Thyroid gland (tissue), 4 donors: ENCODE measurements around the gene AQP2. TPM values are rescaled to one million over a fixed set of nuclear protein-coding genes. Genes with fewer than 3 reads are reported as not detected.

Experiments used
- DNase-seq, 2 donors: peaks; one replicate each; pipeline ENCODE4 v3.0.0-alpha.2; 2019
- H3K27ac ChIP-seq, 3 donors: fragments of 200-600 bp; sonication (generic); 1 replicate in 2 of 3; 2 replicates in 1 of 3; pipeline ENCODE4 v1.5.1; 2016 to 2019; ENCODE audit warnings: mild to moderate bottlenecking in 1 of 3, moderate library complexity in 1 of 3
- H3K27me3 ChIP-seq: fragments of 200-600 bp; sonication (generic); one replicate; pipeline ENCODE4 v1.5.1; 2019
- H3K36me3 ChIP-seq, 2 donors: fragments of 200-600 bp; sonication (generic); one replicate each; pipeline ENCODE4 v1.5.1; 2016 to 2019
- H3K4me1 ChIP-seq, 2 donors: fragments of 200-600 bp; sonication (generic); one replicate each; pipeline ENCODE4 v1.5.1; 2017 to 2019
- H3K4me3 ChIP-seq, 3 donors: fragments of 200-600 bp; sonication (generic); replicated peaks in 1 of 3; 1 replicate in 2 of 3; 2 replicates in 1 of 3; pipeline ENCODE4 v1.5.1; 2016; ENCODE audit warnings: mild to moderate bottlenecking in 1 of 3
- H3K9me3 ChIP-seq: fragments of 200-600 bp; sonication (generic); one replicate; pipeline ENCODE4 v1.5.1; 2017
- POLR2A ChIP-seq, 2 donors: fragments of 450-650 bp; IDR thresholded peaks; one replicate each; pipeline ENCODE4 v1.6.1; 2017; ENCODE audit warnings: antibody characterized with exemption in 2 of 2, mild to moderate bottlenecking in 2 of 2, moderate library complexity in 1 of 2
- WGBS, 2 donors: methylation state at CpG; one replicate each; pipeline ENCODE4 v1.1.5; 2017; 5-methylcytosine and 5-hydroxymethylcytosine counted together
- intact Hi-C: fragments of 100-400 bp; cut with DNase I; formaldehyde crosslinking; loops from one replicate; pipeline ENCODE4 v1.15.1; 2023
- total RNA-seq, 4 donors: library from RNA; depleted of rRNA; stranded (reverse); fragments of >200 nt; gene quantifications; one replicate each; pipeline ENCODE4 v1.2.3, GENCODE V29; 2016
- TF ChIP-seq, protein P1 (sequence below), 6 experiments: fragments of 200-600 bp in 3 of 6; fragments of 450-650 bp in 3 of 6; sonication (generic) in 3 of 6; IDR thresholded peaks; one replicate each; pipeline ENCODE4 v1.5.1; 2016 to 2019; ENCODE audit warnings: antibody characterized with exemption in 6 of 6, mild to moderate bottlenecking in 2 of 6, inconsistent platforms in 1 of 6, moderate library complexity in 1 of 6

AQP2 gene
- total RNA-seq, 4 donors from 2014 or later = 0.67 TPM; not detected in 3

DNA sequence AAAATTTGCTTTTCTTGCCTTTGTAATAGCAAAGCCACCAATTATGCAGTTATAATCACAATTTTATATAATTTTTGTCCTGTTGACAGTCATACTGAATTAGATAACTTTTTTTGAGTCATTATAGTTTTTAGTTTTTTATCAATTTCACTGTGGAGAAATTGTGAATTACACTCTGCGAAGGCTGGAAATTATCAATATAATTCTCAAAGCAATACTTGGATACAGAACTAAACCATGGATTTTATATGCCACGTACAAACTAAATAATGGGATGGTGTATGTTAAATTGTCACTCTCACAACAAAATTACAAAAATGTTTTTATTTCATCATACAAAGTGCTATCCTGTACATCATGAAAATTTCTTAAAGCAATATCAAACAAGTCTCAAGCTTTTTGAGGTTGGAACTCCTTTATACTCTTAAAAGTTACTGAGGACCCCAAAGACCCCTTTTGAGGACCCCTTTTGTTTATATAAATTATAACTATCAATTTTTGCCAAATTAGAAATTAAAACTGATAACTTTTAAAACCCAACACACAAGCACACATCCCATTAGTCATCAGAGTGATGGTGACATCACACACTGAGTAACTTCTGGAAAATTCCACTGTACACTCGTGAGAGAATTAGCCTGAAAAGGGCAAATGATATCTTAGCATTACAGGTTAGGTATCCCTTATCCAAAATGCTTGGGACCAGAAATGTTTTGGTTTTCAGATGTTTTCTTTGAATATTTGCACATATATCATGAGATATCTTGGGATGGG is 19.8 kb upstream of the AQP2 start:
- intact Hi-C loops = no loop called here
- H3K9me3 ChIP-seq = no peaks in the 10 kb centered on the region
- H3K4me3 ChIP-seq = no peak overlapping the region
- TF ChIP-seq, protein P1, sequence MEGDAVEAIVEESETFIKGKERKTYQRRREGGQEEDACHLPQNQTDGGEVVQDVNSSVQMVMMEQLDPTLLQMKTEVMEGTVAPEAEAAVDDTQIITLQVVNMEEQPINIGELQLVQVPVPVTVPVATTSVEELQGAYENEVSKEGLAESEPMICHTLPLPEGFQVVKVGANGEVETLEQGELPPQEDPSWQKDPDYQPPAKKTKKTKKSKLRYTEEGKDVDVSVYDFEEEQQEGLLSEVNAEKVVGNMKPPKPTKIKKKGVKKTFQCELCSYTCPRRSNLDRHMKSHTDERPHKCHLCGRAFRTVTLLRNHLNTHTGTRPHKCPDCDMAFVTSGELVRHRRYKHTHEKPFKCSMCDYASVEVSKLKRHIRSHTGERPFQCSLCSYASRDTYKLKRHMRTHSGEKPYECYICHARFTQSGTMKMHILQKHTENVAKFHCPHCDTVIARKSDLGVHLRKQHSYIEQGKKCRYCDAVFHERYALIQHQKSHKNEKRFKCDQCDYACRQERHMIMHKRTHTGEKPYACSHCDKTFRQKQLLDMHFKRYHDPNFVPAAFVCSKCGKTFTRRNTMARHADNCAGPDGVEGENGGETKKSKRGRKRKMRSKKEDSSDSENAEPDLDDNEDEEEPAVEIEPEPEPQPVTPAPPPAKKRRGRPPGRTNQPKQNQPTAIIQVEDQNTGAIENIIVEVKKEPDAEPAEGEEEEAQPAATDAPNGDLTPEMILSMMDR (IDR thresholded peaks at IDR 0.05) = no peak
- no peak for TF ChIP-seq POLR2A (IDR thresholded peaks at IDR 0.05)
- no peak overlapping the region for H3K27ac ChIP-seq
- no peaks in the 10 kb centered on the region for H3K27me3 ChIP-seq
- no peak for DNase-seq
- WGBS, 2 donors = 78 to 85% methylated on average over 3 of the region's 3 CpGs
- no peaks in the 10 kb centered on the region for H3K4me1 ChIP-seq
- no peaks in the 10 kb centered on the region for H3K36me3 ChIP-seq

DNA sequence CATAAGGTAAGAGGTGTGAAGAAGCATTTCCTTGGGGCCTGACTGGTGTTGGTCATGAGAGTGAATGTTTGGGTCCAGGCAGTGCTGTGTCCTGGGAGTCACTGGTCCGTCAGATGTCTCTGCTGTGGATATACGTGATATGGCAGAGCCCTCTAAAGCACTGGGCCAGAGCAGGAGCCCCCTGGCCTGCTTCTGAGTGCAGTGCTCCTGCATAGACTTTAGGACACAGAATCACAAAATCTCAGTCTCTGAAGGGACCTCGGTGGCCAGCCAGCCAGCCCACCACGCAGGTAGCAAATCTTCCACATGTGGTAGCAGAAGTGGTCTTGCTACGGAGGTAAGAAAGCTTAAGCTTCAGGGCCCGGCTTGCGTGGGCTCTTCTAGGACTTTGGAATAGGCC is 18.5 kb upstream of the AQP2 start:
- intact Hi-C loops = no loop called here
- Histone ChIP-seq H3K27ac (no peak overlapping the region), H3K9me3 (no peaks in the 10 kb centered on the region), H3K4me1 (no peaks in the 10 kb centered on the region), H3K36me3 (no peaks in the 10 kb centered on the region), H3K27me3 (no peaks in the 10 kb centered on the region), H3K4me3 (no peak overlapping the region)
- TF ChIP-seq, protein P1 (IDR thresholded peaks at IDR 0.05) = no peak
- no peak for TF ChIP-seq POLR2A (IDR thresholded peaks at IDR 0.05)
- no peak for DNase-seq
- 73 to 76% methylated on average over 7 of the region's 7 CpGs for WGBS, 2 donors

DNA sequence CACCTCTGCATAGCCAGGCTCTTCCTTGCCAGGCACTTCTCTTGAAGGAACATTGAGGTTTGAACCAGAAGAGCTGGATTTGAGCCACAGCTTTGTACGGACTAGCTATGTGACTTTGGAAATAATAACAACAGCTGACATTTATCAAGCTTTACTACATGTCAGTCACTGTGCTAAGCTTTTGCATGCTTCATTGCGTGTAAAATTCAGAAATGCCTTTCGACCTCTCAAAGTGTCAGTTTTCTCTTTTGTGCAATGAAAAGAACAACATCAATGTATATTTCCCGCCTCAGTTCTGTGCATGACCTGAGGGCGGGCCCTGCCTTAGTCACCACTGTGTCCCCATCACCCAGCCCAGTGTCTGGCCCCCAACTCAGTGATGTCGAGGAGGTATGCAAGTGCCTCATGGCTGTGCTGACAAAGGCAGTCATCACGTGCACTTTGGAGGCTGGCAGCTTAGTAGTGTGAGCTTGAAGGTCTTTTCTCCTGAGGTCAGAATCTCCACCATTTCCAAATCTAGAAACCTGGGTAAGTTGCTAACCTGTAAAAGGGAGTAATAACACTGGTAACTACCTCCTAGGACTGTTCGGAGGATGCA is 17.9 kb upstream of the AQP2 start:
- no peaks in the 10 kb centered on the region for H3K27me3 ChIP-seq
- no peak overlapping the region for H3K4me3 ChIP-seq
- intact Hi-C loops = no loop called here
- no peaks in the 10 kb centered on the region for H3K36me3 ChIP-seq
- DNase-seq = no peak
- no peaks in the 10 kb centered on the region for H3K9me3 ChIP-seq
- TF ChIP-seq, protein P1 (IDR thresholded peaks at IDR 0.05) = no peak
- TF ChIP-seq POLR2A (IDR thresholded peaks at IDR 0.05) = no peak
- H3K27ac ChIP-seq = no peak overlapping the region
- no peaks in the 10 kb centered on the region for H3K4me1 ChIP-seq
- WGBS, 2 donors = 85 to 92% methylated on average over 8 of the region's 8 CpGs

DNA sequence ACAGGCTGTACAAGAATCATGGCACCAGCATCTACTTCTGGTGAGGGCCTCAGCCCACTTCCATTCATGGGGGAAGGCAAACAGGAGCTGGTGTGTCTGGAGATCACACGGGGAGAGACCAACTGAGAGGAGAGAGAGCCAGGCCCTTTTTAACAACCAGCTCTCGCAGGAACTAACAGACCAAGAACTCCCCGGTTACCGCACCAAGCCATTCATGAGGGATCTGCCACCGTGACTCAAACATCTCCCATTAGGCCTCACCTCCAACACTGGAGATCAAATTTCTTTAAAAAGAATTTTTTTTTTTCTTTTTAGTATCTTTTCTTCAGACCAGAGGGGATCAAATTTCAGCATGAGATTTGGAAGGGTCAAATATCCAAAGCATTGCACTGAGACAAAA is 16.7 kb upstream of the AQP2 start:
- intact Hi-C loops = no loop called here
- no peaks in the 10 kb centered on the region for H3K4me1 ChIP-seq
- 79 to 82% methylated on average over 5 of the region's 5 CpGs for WGBS, 2 donors

DNA sequence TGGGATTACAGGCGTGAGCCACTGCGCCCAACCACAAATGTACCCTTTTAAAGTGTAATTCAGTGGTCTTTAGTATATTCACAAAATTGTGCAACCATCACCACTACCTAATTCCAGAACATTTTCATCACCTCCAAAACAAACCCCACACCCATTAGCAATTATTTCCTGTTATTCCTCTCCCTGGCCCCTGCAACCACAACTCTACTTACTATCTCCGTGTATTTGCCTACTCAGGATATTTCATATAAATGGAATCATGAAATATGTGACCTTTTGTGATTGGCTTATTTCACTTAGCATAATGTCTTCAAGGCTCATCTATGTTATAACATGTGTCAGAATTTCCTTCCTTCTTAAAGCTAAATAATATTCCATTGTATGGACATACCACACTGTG is 16.0 kb upstream of the AQP2 start:
- no peak overlapping the region for H3K27ac ChIP-seq
- intact Hi-C loops = no loop called here
- H3K4me3 ChIP-seq = no peak overlapping the region
- H3K9me3 ChIP-seq = no peaks in the 10 kb centered on the region
- 91 to 93% methylated on average over 3 of the region's 3 CpGs for WGBS, 2 donors
- no peaks in the 10 kb centered on the region for H3K4me1 ChIP-seq
- no peak for TF ChIP-seq POLR2A (IDR thresholded peaks at IDR 0.05)
- TF ChIP-seq, protein P1 (IDR thresholded peaks at IDR 0.05) = no peak
- H3K36me3 ChIP-seq = no peaks in the 10 kb centered on the region
- H3K27me3 ChIP-seq = no peaks in the 10 kb centered on the region
- no peak for DNase-seq

More for the DNA sequence above, 16.7 kb upstream of the AQP2 start:
- no peak for DNase-seq
- TF ChIP-seq, protein P1 (IDR thresholded peaks at IDR 0.05) = no peak
- TF ChIP-seq POLR2A (IDR thresholded peaks at IDR 0.05) = no peak
- Histone ChIP-seq H3K9me3 (no peaks in the 10 kb centered on the region), H3K4me3 (no peak overlapping the region), H3K27ac (no peak overlapping the region), H3K27me3 (no peaks in the 10 kb centered on the region), H3K36me3 (no peaks in the 10 kb centered on the region)
